Endodermal cell (in vitro differentiated cells): ENCODE data around the gene SPAG9. TPM values are rescaled to one million over a fixed set of nuclear protein-coding genes. Genes with fewer than 3 reads are reported as not detected.

Experiments
- DNase-seq: peaks from one replicate; pipeline ENCODE4 v3.0.0-alpha.2; 2017
- H3K27ac ChIP-seq: 2 replicates; pipeline ENCODE4 v1.5.1; 2013; ENCODE audit warnings: mild to moderate bottlenecking, low read depth, low read length, moderate library complexity
- H3K27me3 ChIP-seq: 2 replicates; pipeline ENCODE4 v1.6.1; 2013; ENCODE audit warnings: mild to moderate bottlenecking, low read length, moderate library complexity; ENCODE audit not compliant: insufficient read depth, control insufficient read depth, poor library complexity, severe bottlenecking
- H3K36me3 ChIP-seq: 2 replicates; pipeline ENCODE4 v1.7.0; 2013; ENCODE audit warnings: mild to moderate bottlenecking, low read length, moderate library complexity; ENCODE audit not compliant: control insufficient read depth, insufficient read depth
- H3K4me1 ChIP-seq: one replicate; pipeline ENCODE4 v1.7.0; 2013; ENCODE audit warnings: low read length; ENCODE audit not compliant: control insufficient read depth, insufficient read depth
- H3K4me3 ChIP-seq: 2 replicates; pipeline ENCODE4 v1.5.1; 2013; ENCODE audit warnings: mild to moderate bottlenecking, low read length, moderate library complexity
- H3K9ac ChIP-seq: 2 replicates; pipeline ENCODE4 v1.6.1; 2013; ENCODE audit warnings: mild to moderate bottlenecking, low read length, moderate library complexity; ENCODE audit not compliant: poor library complexity, severe bottlenecking; ENCODE audit errors: extremely low read depth
- H3K9me3 ChIP-seq: 2 replicates; pipeline ENCODE4 v1.6.1; 2013; ENCODE audit warnings: mild to moderate bottlenecking, low read length, moderate library complexity; ENCODE audit not compliant: control insufficient read depth
- H3K27ac Mint-ChIP-seq: 2 replicates; pipeline ENCODE4 v1.8.0; 2020; ENCODE audit warnings: mixed read lengths
- H3K27me3 Mint-ChIP-seq: 2 replicates; pipeline ENCODE4 v1.8.0; 2021; ENCODE audit warnings: mild to moderate bottlenecking, mixed read lengths; ENCODE audit not compliant: insufficient read depth
- H3K36me3 Mint-ChIP-seq: 2 replicates; pipeline ENCODE4 v1.8.0; 2020; ENCODE audit warnings: low read depth, mixed read lengths
- H3K4me1 Mint-ChIP-seq: 2 replicates; pipeline ENCODE4 v1.8.0; 2020; ENCODE audit warnings: mixed read lengths
- H3K4me3 Mint-ChIP-seq: 2 replicates; pipeline ENCODE4 v1.8.0; 2020; ENCODE audit warnings: mild to moderate bottlenecking, moderate library complexity, mixed read lengths
- H3K9me3 Mint-ChIP-seq: 2 replicates; pipeline ENCODE4 v1.8.0; 2020; ENCODE audit warnings: mild to moderate bottlenecking, mixed read lengths
- CTCF ChIP-seq: fragments of 200-600 bp; sonication (generic); conservative IDR thresholded peaks from 2 replicates; pipeline ENCODE4 v1.5.0; 2021; ENCODE audit warnings: antibody characterized with exemption, mild to moderate bottlenecking
- WGBS, 2 experiments: methylation state at CpG; one replicate each; pipeline versions ENCODE4 v1.1.5 to v1.1.7; 2013; ENCODE audit warnings: missing lambda C conversion rate in 2 of 2, mixed read lengths in 1 of 2; ENCODE audit not compliant: insufficient coverage in 1 of 2, insufficient read length in 1 of 2; 5-methylcytosine and 5-hydroxymethylcytosine counted together
- total RNA-seq, 2 donors: library from RNA; stranded (reverse); fragmentation: NEBNext Ultra II Directional in 1 of 2; extraction: Animal tissue kit (Norgen Biotek cat#: 25700) in 1 of 2; gene quantifications; 2 replicates in 1 of 2; 3 replicates in 1 of 2; pipeline ENCODE4 v1.2.1, GENCODE V29; 2021

SPAG9 gene
- total RNA-seq, 2 donors from 2014 or later, result 64.8 to 77.7 TPM

- peaks cover 18% of the 10 kb centered on the region for H3K4me1 ChIP-seq
- 91 to 93% methylated on average over 10 to 21 of the region's 21 CpGs for WGBS, 2 experiments
- no peaks in the 10 kb centered on the region for H3K36me3 ChIP-seq
- H3K9me3 ChIP-seq, result no peaks in the 10 kb centered on the region
- no peak overlapping the region for H3K4me3 ChIP-seq
- no peak overlapping the region for H3K9ac ChIP-seq
- no peaks in the 10 kb centered on the region for H3K27me3 ChIP-seq
- Mint-ChIP-seq H3K9me3 (no peaks in the 10 kb centered on the region), H3K4me3 (no peak overlapping the region), H3K27me3 (peaks cover 6% of the 10 kb centered on the region), H3K27ac (no peak overlapping the region), H3K36me3 (no peaks in the 10 kb centered on the region), H3K4me1 (peaks cover 21% of the 10 kb centered on the region)
- H3K27ac ChIP-seq, result peak overlapping the region; percentile 44
- DNase-seq, result peak; percentile 66
- TF ChIP-seq CTCF, result no peak
Observed at GRCh38 chr17:50949128-50949988, 171.3 kb downstream of the SPAG9 start.

- no peak overlapping the region for H3K4me3 ChIP-seq
- Mint-ChIP-seq H3K36me3 (no peaks in the 10 kb centered on the region), H3K27me3 (peaks cover 6% of the 10 kb centered on the region), H3K9me3 (no peaks in the 10 kb centered on the region), H3K27ac (no peak overlapping the region), H3K4me1 (peaks cover 17% of the 10 kb centered on the region), H3K4me3 (no peak overlapping the region)
- H3K27ac ChIP-seq, result peak overlapping the region; percentile 11
- no peak for TF ChIP-seq CTCF
- WGBS, 2 experiments, result 95 to 96% methylated on average over 8 to 13 of the region's 13 CpGs
- no peak overlapping the region for H3K9ac ChIP-seq
- H3K36me3 ChIP-seq, result no peaks in the 10 kb centered on the region
- no peaks in the 10 kb centered on the region for H3K9me3 ChIP-seq
- DNase-seq, result no peak
- H3K27me3 ChIP-seq, result no peaks in the 10 kb centered on the region
- peaks cover 17% of the 10 kb centered on the region for H3K4me1 ChIP-seq
Observed at GRCh38 chr17:50948711-50949110, 172.0 kb downstream of the SPAG9 start.

- Mint-ChIP-seq H3K9me3 (no peaks in the 10 kb centered on the region), H3K4me3 (no peak overlapping the region), H3K4me1 (peaks cover 19% of the 10 kb centered on the region), H3K36me3 (no peaks in the 10 kb centered on the region), H3K27ac (no peak overlapping the region), H3K27me3 (peaks cover 9% of the 10 kb centered on the region)
- H3K9me3 ChIP-seq, result no peaks in the 10 kb centered on the region
- H3K36me3 ChIP-seq, result no peaks in the 10 kb centered on the region
- H3K27me3 ChIP-seq, result peaks cover under 1% of the 10 kb centered on the region
- no peak overlapping the region for H3K9ac ChIP-seq
- H3K27ac ChIP-seq, result no peak overlapping the region
- 91 to 97% methylated on average over 7 to 15 of the region's 15 CpGs for WGBS, 2 experiments
- no peak for DNase-seq
- H3K4me1 ChIP-seq, result peaks cover 17% of the 10 kb centered on the region
- no peak overlapping the region for H3K4me3 ChIP-seq
- no peak for TF ChIP-seq CTCF
Observed at GRCh38 chr17:50947782-50948543, 172.7 kb downstream of the SPAG9 start.
